G401.6 (cell line): Measurements from ENCODE around the gene TRABD2B.

Experiments used
- FAIRE-seq: peaks from 2 replicates; lab custom pipeline; 2012; peaks lifted over from hg19 to GRCh38; lab: Jason Lieb, UNC

TRABD2B gene

GRCh38 chr1:48021792-48022191, 24.6 kb upstream of the TRABD2B start:
- no peak for FAIRE-seq

GRCh38 chr1:48019714-48020315, 22.6 kb upstream of the TRABD2B start:
- no peak for FAIRE-seq

DNA sequence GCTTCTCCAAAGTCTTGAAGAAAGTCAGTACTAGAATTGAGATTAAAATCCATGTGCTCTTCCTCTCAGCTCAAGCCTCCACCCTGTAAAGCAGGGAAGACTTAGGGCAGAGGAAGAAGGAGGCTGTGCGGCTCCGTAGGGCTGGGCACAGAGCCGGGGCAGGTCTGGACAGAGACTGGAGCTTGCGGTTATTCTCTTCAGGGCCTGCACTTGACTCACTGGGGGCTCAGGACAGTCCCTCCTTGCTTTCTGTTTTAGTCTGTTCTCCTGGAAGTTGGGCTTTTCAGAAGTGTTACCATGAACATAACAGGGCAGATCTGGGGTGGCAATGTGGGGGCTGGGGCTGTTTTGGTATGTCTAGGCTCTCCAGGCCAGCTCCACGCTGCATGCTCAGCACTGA, 21.6 kb upstream of the TRABD2B start:
- FAIRE-seq = no peak

- FAIRE-seq = no peak
Measured at GRCh38 chr1:48017716-48018115, 20.5 kb upstream of the TRABD2B start.

DNA sequence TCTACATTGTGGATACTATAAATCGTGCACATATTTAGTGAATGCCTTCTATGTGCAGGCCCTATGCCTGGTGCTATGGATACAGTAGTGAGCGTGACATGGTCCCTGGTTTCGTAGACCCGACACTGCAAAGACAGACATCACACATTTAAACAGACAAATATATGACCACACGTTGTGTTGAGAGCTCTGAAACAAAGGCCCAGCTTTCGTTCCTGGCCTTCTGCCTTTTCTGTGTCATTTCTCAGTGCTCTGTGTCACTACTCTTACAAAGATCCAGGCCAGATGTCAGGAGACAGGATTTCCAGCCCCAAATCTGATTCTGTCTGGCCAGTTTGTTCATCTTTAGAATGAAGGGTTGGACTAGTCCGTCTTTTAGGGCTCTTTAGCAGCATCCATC, 19.3 kb upstream of the TRABD2B start:
- no peak for FAIRE-seq

DNA sequence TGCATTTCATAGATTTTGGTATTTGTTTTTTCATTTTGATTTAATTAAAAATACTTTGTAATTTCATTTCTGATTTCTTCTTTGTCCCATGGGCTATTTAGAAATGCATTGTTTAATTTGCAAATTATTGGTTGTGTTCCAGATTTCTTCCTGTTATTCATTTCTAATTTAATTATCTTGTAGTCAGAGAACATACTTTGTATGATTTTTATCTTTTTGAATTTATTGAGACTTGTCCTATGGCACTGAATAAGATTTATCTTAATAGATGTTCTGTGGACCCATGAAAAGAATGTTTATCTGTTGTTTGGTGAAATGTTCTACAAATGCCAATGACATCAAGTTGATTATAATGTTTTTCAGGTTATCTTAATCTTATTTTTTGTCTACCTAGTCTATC, 16.1 kb upstream of the TRABD2B start:
- no peak for FAIRE-seq

DNA sequence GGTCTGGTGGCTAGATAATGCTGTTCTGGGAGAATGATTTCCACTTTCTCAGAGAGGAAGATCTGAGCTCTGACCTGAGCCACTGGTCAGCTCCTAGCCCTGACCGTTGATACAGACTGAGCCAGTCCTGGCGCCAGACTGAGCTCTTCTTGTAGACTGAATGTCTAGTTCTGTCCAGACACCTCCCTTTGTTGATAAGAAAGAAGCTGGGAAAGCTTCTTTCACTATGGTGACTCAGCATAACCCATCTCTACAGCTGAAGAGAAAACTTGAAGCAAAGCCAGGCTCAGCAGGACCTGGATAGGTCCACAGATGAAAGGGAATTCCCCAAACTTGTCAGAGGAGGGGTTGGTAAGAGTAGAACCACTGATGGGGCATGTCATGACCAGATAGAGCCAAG, 9.9 kb upstream of the TRABD2B start:
- no peak for FAIRE-seq

- FAIRE-seq = no peak
Measured at GRCh38 chr1:48006264-48006663, 9.1 kb upstream of the TRABD2B start.

- FAIRE-seq = no peak
Measured at GRCh38 chr1:48005253-48006117, 8.3 kb upstream of the TRABD2B start.

- FAIRE-seq = no peak
Measured at GRCh38 chr1:48003741-48004531, 6.8 kb upstream of the TRABD2B start.

GRCh38 chr1:48002142-48002541, 5.0 kb upstream of the TRABD2B start:
- no peak for FAIRE-seq

- no peak for FAIRE-seq
Measured at GRCh38 chr1:48001696-48002095, 4.5 kb upstream of the TRABD2B start.

DNA sequence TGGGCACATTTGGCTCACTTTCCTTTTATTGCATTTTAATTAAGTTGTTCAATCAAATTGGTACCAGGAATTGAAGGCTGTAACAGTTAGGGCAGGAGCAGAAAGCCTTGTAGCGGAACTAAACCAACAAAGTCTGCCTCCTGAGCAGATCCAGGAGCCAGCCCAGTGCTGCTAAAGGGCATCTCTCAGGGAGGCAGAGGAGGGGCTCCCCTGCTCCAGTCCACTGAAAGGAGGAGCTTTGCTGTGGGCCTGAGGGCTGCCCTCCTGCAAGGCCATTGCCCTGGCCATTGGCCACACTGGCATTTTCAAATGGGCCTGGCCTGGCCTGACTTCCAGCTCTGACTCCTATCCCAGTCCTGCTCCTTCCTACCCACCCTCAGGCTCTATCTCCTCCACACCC, 3.7 kb upstream of the TRABD2B start:
- FAIRE-seq = no peak

- no peak for FAIRE-seq
Measured at GRCh38 chr1:47999097-47999496, 1.9 kb upstream of the TRABD2B start.

- FAIRE-seq = no peak
Measured at GRCh38 chr1:47998396-47998990, 1.3 kb upstream of the TRABD2B start.

GRCh38 chr1:47996406-47997226, 569 bp downstream of the TRABD2B start:
- no peak for FAIRE-seq

- FAIRE-seq = no peak
Measured at GRCh38 chr1:47996060-47996405, 1.2 kb downstream of the TRABD2B start.

DNA sequence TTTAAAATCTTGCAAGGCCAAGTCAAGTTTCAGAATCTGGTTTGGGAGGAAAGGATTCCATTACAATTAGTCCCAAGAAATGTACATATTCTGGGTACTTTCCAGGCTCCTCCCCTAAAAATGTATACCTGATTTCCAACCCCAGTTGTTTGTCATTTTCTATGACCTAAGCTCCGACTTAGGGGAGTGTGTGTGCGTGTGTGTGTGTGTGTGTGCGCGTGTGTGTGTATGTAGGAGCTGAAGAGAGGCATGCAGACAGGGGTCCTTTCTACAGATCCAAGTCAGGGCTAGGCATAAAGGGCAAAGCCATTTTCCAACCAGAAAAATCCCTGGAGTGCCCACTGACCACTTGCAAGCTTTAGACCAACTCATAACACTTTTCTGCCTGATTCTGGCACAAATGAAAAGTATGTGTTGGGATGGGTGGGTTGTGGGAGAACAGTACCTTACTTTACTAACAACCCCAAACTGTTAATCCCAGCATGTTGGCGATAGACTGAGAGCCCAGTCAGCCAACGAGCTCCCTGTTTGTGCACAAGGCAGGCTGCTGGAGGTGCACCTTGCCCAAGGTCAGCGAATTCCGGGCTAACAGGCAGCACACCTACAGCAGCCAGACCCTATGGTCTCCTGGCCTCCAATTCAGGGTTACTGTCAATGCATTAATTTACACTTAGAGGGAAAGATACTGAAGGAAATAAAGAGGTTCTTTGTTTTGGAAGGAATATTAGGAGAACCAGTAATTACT, 1.7 kb downstream of the TRABD2B start:
- FAIRE-seq = no peak

- no peak for FAIRE-seq
Measured at GRCh38 chr1:47993881-47994625, 3.1 kb downstream of the TRABD2B start.

DNA sequence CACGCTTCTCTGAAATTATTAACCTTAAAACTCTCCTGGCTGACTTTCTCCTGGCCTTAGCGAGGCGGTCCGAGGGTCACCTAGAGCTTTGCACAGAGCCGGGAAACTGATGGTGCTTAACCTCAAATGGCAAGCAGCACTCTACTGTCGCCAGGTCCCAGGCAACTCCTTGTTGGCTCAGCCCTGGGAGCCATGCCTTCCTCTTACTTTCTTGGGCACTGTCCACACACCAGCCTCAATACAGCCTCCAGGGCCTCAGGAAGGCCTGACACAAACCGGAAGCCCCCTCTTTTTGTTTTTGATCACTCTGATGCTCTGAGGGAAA, 3.8 kb downstream of the TRABD2B start:
- no peak for FAIRE-seq
